HG02610 (cell line): ENCODE measurements around the gene LMLN.
"Not testable (repeated sequence)": the region's sequence is repeated elsewhere in the genome, so short reads cannot be mapped to it uniquely, and the experiment has no call there.

Experiments used
- ATAC-seq: cut with Tn5 transposase; IDR thresholded peaks from one replicate; pipeline ENCODE4 v1.9.1; 2021; ENCODE audit warnings: mild to moderate bottlenecking, moderate library complexity; ENCODE audit not compliant: unreplicated experiment

LMLN gene

DNA sequence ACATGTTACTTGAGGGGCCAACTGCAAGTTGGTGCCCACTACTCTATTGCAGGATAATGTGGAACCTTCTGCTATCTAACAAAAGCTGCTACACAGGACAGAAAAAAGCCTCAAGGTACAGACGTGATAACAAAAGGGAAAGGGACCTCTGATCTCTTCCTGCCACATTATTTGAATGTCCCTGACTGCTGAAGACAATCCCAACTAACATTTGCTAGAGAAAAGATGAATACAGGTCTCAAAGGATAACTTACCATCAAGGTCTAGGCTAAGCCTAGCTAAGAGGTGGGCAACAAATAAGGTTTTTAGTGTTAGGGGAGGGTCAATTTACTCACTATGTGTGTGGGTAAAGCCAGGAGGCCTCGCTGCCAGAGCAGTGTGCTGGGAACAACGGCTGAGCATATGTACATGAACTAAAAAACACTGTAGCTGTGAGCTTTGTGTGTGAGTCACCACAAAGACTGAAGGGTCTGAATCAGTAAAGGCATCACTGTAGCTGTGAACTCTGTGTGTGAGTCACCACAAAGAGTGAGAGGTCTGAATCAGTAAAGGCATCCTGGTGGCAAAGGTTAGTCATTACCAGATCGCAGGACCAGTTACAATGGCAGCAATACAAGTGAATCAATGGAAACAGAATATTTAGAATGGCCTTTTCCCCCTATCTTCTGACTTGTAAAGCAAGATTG, 111.7 kb downstream of the LMLN start:
- peak; percentile 97 for ATAC-seq

DNA sequence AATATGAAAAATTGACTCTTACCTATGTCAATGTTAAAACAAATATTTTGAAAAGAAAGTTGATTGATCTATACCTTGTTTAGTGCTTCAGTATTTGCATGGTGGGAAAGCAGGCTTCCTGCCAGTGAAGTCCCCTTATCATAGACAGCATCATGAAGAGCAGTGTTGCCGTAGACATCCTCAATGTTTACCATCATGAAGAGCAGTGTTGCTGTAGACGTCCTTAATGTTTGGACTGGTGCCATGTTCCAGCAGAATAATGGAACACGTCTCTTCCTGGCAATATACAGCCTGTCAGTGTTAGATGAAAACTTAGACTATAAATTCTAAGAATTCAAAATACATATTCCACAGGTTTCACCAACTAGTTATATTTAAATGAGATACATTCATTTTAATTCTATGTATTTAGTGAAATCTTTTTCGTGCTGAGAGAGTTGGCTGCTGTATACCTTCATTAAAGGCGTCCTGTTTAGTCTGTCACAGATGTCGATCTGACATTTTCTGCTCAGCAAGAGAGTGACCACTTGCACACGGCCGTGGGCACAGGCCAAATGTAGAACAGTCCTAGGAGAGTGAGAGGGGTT, 116.8 kb downstream of the LMLN start:
- ATAC-seq = no peak

DNA sequence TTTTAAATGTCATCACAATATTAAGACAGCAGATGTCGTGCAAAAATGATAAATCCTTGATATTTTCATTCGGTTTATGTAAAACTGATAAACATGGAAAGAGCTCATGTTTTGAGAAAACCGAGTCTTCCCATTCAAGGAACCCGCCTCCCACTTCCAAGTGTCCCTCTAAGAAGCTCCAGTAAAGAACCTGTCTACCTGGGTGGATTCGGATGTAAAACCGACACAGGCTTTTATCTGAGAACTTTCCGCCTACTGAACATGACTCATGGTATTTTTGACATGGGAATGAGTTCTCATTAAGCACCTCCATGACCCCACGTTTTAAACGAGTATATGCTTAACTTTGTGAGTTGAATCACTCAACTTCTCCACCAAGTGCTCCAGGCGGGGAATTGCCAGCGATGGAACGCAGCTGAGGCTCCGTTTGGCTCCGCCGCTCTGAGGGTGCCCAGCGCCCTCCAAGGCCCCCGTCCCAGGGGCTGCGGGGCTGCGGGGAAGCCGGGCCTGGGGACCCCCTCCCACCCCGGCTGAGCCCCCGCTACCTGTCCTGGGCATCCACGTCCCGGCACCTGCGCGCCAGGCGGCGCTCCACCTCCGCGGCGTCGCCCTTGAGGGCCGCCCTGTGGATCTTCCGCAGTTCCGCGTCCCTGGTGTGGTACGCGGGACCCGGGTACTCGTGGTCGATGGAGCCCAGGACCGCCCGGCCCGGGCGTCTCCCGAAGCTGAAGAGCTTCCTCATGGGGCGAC, 119.9 kb downstream of the LMLN start:
- no peak for ATAC-seq

DNA sequence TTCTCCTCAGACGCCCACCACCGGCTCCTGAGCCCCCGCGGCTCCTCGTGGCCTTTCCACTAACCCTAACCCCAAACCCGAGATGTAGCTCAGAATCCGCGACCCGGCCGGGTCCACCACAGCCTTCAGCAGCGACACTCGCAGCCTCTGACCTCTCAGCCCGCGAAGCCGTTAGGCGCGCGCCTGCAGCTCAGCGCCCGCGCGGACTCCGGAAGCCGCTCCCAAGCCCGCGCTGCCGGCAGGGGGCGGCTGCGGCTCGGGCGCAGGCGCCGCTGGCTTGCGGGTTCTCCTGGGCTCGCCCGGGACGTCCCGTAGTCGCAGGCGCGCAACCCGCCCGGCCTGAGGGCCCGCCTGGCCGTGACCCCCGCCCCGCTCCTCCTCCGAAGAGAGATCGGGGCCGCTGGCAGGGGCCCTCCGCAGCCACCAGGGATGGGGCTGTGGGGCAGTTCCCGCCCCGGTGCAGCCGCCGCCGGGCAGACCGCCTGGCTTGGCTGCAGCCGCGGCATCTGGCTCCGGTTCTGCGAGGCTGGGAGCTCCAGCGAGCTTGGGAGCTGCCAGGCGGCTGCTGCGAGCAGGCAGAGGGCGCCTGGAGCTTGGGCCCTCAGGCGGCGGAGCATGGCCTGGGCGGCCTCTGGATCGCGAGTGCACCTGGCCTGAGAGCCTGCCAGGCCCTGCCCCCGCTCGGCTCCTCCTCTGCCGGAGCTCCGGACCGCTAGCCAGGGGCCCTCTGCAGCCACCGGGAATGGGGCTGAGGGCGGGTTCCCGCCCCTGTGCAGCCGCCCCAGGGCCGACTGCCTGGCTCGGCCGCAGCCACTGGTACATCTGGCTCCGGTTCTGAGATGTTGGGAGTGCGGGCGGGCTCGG, 120.7 kb downstream of the LMLN start:
- ATAC-seq = no peak

DNA sequence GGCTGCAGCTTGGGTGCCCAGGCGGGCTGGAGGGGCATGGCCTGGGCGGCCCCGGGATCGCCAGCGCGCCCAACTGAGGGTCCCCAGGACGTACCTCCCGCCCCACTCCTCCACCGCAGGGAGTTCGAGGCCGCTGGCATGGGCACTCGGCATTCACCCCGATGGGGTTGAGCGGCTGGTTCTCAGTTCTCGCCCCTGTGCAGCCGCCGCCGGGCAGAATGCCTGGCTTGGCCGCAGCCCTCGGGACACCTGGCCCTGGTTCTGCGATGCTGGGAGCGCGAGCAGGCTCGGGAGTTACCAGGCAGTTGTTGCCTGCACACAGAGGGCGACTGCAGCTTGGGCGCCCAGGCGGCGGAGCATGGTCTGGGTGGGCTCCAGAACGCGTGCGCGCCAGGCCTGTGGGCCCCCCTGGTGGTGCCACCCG, 121.4 kb downstream of the LMLN start:
- ATAC-seq = no peak

DNA sequence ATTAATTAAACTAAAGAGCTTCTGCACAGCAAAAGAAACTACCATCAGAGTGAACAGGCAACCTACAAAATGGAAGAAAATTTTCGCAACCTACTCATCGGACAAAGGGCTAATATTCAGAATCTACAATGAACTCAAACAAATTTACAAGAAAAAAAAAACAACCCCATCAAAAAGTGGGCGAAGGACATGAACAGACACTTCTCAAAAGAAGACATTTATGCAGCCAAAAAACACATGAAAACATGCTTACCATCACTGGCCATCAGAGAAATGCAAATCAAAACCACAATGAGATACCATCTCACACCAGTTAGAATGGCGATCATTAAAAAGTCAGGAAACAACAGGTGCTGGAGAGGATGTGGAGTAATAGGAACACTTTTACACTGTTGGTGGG, 122.2 kb downstream of the LMLN start:
- not testable (repeated sequence) for ATAC-seq

DNA sequence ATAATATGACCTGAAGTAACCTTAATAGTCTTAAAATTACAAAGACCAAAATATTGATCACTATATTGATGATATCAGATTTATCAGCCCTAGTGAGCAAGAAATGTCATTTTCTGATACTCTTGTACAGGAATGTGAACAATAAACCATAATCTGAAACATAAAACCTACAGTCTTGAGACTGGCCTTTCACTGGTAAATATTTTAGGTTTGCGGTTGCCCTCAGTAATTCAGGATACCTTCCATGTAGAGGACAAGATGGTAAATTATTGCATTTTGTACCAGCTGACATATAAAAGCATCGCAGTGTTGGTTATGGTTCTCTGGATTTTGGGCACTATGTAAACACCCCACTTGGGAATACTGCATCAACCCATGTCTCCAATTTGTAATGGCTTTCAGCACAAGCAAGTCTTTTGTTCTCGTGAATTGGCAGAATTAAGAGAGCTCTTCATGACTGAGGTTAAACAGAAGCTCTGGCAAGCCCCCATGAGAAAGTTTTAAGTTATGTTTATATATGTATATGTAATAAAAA, 128.5 kb downstream of the LMLN start:
- ATAC-seq = no peak

DNA sequence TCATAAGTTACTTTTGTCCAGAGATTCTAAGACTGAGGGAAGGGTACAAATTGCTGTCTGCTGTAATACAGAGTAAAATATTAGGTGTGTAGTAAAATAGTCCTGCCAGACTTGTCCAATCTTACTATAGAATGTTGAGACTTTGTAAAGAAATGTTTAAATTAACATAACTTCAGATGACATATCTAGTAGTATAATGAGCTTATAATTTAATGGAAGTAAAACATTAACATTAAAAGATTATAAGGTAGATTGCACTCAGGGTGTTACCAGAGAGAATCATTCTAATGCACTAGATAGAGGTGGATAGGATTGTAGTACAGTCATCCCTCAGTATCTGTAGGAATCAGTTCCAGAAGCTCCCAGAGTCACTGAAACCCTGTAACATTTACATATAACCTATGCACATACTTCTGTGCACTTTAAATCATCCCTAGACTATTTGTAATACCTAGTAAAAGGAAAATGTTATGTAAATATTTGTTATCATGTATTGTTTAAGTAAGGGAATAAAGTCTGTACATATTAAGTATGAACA, 130.8 kb downstream of the LMLN start:
- ATAC-seq = no peak

DNA sequence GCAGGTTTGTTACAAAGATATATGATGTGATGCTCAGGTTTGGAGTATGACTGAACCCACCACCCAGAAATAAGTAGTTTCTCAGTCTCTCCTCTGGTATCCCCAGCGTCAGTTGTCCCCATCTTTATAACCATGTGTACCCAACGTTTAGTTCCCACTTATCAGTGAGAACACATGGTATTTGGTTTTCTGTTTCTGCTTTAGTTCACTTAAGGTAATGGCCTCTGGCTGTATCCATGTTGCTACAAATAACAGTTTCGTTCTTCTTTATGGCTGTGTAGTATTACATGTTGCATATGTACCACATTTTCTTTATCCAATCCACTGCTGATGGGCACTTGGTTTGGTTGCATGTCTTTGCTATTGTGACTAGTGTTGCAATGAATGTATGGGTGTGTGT, 132.3 kb downstream of the LMLN start:
- ATAC-seq = no peak

DNA sequence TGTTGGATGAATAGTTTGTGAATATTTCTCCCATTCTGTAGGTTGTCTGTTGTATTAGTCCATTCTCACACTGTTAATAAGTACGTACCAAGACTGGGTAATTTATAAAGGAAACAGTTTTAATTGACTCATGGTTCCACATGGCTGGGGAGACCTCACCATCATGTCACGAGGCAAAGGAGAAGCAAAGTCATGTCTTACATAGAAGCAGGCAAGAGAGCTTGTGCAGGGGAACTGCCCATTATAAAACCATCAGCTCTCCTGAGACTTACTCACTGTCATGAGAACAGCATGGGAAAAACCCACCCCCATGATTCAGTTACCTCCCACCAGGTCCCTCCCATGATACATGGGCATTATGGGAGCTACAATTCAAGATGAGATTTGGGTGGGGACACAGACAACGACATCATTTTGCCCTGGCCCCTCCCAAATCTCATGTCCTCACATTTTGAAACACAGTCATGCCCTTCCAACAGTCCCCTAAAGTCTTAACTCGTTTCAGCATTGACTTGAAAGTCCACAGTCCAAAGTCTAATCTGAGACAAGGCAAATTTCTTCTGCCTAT, 133.2 kb downstream of the LMLN start:
- ATAC-seq = no peak
